Osteoblast (primary cell): ENCODE measurements around the gene KASH5. TPM values are rescaled to one million over a fixed set of nuclear protein-coding genes. Genes with fewer than 3 reads are reported as not detected.
A peak's percentile ranks its signal among the peaks of the same experiment; 100 is the strongest.

Source experiments
- DNase-seq: peaks from one replicate; pipeline ENCODE4 v3.0.0; 2011; ENCODE audit warnings: low spot score, mixed read lengths; ENCODE audit not compliant: insufficient read length; ENCODE audit errors: missing footprints
- H2AFZ ChIP-seq: 2 replicates; pipeline ENCODE4 v1.6.0; 2011; ENCODE audit warnings: mild to moderate bottlenecking, low read length
- H3K27ac ChIP-seq: 2 replicates; pipeline ENCODE4 v1.5.1; 2011; ENCODE audit warnings: mild to moderate bottlenecking, low read depth, low read length, moderate library complexity
- H3K27me3 ChIP-seq: 2 replicates; pipeline ENCODE4 v1.6.0; 2012; ENCODE audit warnings: mild to moderate bottlenecking, control low read depth, inconsistent platforms, low read length, moderate library complexity; ENCODE audit not compliant: insufficient read depth
- H3K36me3 ChIP-seq: 2 replicates; pipeline ENCODE4 v1.5.1; 2011; ENCODE audit warnings: mild to moderate bottlenecking, low read length, control low read depth, moderate library complexity; ENCODE audit not compliant: insufficient read depth
- H3K4me1 ChIP-seq: 2 replicates; pipeline ENCODE4 v1.5.1; 2011; ENCODE audit warnings: mild to moderate bottlenecking, low read length, control low read depth, moderate library complexity; ENCODE audit not compliant: insufficient read depth
- H3K4me2 ChIP-seq: 2 replicates; pipeline ENCODE4 v1.6.0; 2011; ENCODE audit warnings: mild to moderate bottlenecking, low read length; ENCODE audit not compliant: insufficient read depth
- H3K4me3 ChIP-seq: fragments of 200-600 bp; sonication (generic); 3 replicates; pipeline ENCODE4 v1.5.1; 2012; ENCODE audit warnings: mild to moderate bottlenecking, low read length, inconsistent platforms; ENCODE audit not compliant: insufficient read depth
- H3K79me2 ChIP-seq: 2 replicates; pipeline ENCODE4 v1.6.0; 2012; ENCODE audit warnings: mild to moderate bottlenecking, low read length, control low read depth, inconsistent platforms; ENCODE audit not compliant: insufficient read depth
- H3K9me3 ChIP-seq: 2 replicates; pipeline ENCODE4 v1.5.1; 2011; ENCODE audit warnings: low read depth, low read length, control low read depth
- H4K20me1 ChIP-seq: 2 replicates; pipeline ENCODE4 v1.6.0; 2012; ENCODE audit warnings: mild to moderate bottlenecking, low read length, control low read depth; ENCODE audit not compliant: insufficient read depth
- CTCF ChIP-seq: IDR thresholded peaks from 2 replicates; pipeline ENCODE4 v1.5.1; 2011; ENCODE audit warnings: mild to moderate bottlenecking, low read depth, low read length, moderate library complexity; ENCODE audit errors: extremely low read depth
- total RNA-seq: library from RNA; depleted of rRNA; stranded (reverse); fragments of >200 nt; gene quantifications from 2 replicates; pipeline ENCODE4 v1.2.3, GENCODE V29; 2012

Gene KASH5
- total RNA-seq, 1 donor, result not detected

GRCh38 chr19:49453757-49454240 is 65.8 kb downstream of the KASH5 start:
- no peak for TF ChIP-seq CTCF
- Histone ChIP-seq H2AFZ (peak overlapping the region; percentile 93), H3K4me2 (peak overlapping the region; percentile 98), H3K4me1 (peaks cover 27% of the 10 kb centered on the region), H4K20me1 (no peaks in the 10 kb centered on the region), H3K79me2 (peaks cover 27% of the 10 kb centered on the region), H3K9me3 (no peaks in the 10 kb centered on the region), H3K27ac (peak overlapping the region; percentile 98), H3K4me3 (peak overlapping the region; percentile 87), H3K27me3 (no peaks in the 10 kb centered on the region), H3K36me3 (peaks cover under 1% of the 10 kb centered on the region)
- no peak for DNase-seq

GRCh38 chr19:49455773-49456172 is 67.7 kb downstream of the KASH5 start:
- Histone ChIP-seq H4K20me1 (no peaks in the 10 kb centered on the region), H3K4me3 (no peak overlapping the region), H3K4me2 (no peak overlapping the region), H2AFZ (no peak overlapping the region), H3K9me3 (no peaks in the 10 kb centered on the region), H3K27me3 (no peaks in the 10 kb centered on the region), H3K36me3 (no peaks in the 10 kb centered on the region), H3K27ac (peak overlapping the region; percentile 46), H3K4me1 (peaks cover 23% of the 10 kb centered on the region), H3K79me2 (peaks cover 18% of the 10 kb centered on the region)
- no peak for DNase-seq
- TF ChIP-seq CTCF, result no peak

GRCh38 chr19:49456326-49456725 is 68.3 kb downstream of the KASH5 start:
- peak overlapping the region; percentile 11 for H2AFZ ChIP-seq
- no peaks in the 10 kb centered on the region for H4K20me1 ChIP-seq
- H3K36me3 ChIP-seq, result no peaks in the 10 kb centered on the region
- no peak overlapping the region for H3K4me3 ChIP-seq
- H3K4me1 ChIP-seq, result peaks cover 22% of the 10 kb centered on the region
- peaks cover 14% of the 10 kb centered on the region for H3K79me2 ChIP-seq
- peak overlapping the region; percentile 46 for H3K27ac ChIP-seq
- H3K4me2 ChIP-seq, result no peak overlapping the region
- TF ChIP-seq CTCF, result no peak
- no peaks in the 10 kb centered on the region for H3K9me3 ChIP-seq
- H3K27me3 ChIP-seq, result no peaks in the 10 kb centered on the region
- DNase-seq, result peak; percentile 18

GRCh38 chr19:49458567-49458903 is 70.5 kb downstream of the KASH5 start:
- DNase-seq, result no peak
- H3K4me3 ChIP-seq, result no peak overlapping the region

More at GRCh38 chr19:49458567-49458903, 70.5 kb downstream of the KASH5 start:
- peak overlapping the region; percentile 35 for H3K4me2 ChIP-seq
- no peaks in the 10 kb centered on the region for H4K20me1 ChIP-seq
- H3K36me3 ChIP-seq, result no peaks in the 10 kb centered on the region
- no peak for TF ChIP-seq CTCF
- H3K4me1 ChIP-seq, result peaks cover 21% of the 10 kb centered on the region
- H3K27ac ChIP-seq, result peak overlapping the region; percentile 78
- no peaks in the 10 kb centered on the region for H3K27me3 ChIP-seq
- peaks cover 11% of the 10 kb centered on the region for H3K79me2 ChIP-seq
- H2AFZ ChIP-seq, result peak overlapping the region; percentile 92
- no peaks in the 10 kb centered on the region for H3K9me3 ChIP-seq
